ENCODE data around the gene ODAD4. TPM values are rescaled to one million over a fixed set of nuclear protein-coding genes. Genes with fewer than 3 reads are reported as not detected.

ODAD4 gene
- total RNA-seq, 1 donor from 2014 or later = 1.0 TPM

DNA sequence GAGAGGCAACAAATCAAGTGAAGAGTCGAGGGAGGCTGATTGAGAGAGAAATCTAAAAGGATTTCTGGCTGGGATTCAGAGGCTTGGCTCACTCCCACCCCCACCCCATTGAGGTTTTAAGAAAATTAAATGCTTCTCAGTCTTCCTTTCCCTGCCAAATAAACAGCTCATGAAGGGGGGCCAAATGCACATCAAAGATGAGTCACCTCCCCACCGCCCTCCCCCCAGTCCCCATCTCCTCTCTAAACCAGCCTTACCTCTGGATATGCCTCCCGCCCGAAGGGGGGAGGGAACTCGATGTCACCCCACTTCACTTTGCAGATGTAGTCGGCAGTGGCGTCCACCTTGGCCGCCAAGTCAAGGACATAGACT lies 23.2 kb upstream of the ODAD4 start:
- H3K4me1 ChIP-seq = no peaks in the 10 kb centered on the region
- ATAC-seq (no peak), DNase-seq (no peak)
- no peaks in the 10 kb centered on the region for H3K9me3 ChIP-seq
- H3K36me3 ChIP-seq = peaks cover 96% of the 10 kb centered on the region
- intact Hi-C loops (cut with DNase I) = no loop called here
- TF ChIP-seq, protein P1, sequence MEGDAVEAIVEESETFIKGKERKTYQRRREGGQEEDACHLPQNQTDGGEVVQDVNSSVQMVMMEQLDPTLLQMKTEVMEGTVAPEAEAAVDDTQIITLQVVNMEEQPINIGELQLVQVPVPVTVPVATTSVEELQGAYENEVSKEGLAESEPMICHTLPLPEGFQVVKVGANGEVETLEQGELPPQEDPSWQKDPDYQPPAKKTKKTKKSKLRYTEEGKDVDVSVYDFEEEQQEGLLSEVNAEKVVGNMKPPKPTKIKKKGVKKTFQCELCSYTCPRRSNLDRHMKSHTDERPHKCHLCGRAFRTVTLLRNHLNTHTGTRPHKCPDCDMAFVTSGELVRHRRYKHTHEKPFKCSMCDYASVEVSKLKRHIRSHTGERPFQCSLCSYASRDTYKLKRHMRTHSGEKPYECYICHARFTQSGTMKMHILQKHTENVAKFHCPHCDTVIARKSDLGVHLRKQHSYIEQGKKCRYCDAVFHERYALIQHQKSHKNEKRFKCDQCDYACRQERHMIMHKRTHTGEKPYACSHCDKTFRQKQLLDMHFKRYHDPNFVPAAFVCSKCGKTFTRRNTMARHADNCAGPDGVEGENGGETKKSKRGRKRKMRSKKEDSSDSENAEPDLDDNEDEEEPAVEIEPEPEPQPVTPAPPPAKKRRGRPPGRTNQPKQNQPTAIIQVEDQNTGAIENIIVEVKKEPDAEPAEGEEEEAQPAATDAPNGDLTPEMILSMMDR (IDR thresholded peaks at IDR 0.05) = no peak
- no peak overlapping the region for H3K4me3 ChIP-seq
- H3K27ac ChIP-seq = no peak overlapping the region
- H3K27me3 ChIP-seq = no peaks in the 10 kb centered on the region

DNA sequence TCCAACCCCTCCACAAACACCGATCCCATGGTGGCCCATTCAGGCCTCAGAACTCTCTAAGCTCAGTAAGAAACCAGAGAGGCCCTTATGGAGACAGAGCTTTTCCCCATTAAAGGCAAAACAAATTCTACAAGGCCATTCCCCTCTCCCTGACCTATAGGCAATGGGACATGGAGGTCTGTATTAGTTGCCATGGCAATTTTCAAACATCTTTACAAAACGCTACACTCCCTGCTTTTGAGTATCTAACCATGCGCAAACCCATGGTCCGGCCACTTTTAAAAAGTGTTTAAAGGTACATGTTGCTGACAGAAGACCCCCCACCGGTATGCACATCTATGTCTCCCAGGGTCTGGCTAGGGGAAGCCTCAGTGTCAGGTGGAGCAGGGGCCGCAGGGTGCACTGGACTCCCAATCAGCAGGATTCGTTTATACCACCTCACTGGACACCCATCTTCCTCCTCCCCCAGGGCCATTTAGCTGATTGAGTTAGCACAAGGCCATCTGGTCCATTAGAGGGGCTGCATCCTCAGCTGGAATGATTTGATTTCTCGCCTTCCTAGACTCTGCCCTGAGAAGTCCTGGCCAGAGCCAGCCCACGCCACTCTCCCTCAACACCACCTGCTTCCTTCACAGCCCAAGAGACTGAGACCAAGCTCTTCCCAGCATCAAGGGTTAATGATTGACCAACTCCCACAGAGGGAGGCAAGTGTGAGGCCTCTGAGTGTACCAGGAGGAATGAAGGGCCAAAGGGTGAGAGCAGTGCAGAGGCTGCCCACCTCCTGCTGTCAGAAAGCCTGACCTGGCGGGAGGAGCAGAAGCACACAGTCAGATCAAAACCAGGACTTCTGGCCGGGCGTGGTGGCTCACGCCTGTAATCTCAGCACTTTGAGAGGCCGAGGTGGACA lies 22.5 kb upstream of the ODAD4 start:
- TF ChIP-seq, protein P1 (IDR thresholded peaks at IDR 0.05) = no peak
- no peaks in the 10 kb centered on the region for H3K4me1 ChIP-seq
- ATAC-seq (no peak), DNase-seq (no peak)
- no peak overlapping the region for H3K4me3 ChIP-seq
- no peak overlapping the region for H3K27ac ChIP-seq
- intact Hi-C loops (cut with DNase I) = no loop called here
- H3K36me3 ChIP-seq = peaks cover 96% of the 10 kb centered on the region
- no peaks in the 10 kb centered on the region for H3K9me3 ChIP-seq
- H3K27me3 ChIP-seq = no peaks in the 10 kb centered on the region

DNA sequence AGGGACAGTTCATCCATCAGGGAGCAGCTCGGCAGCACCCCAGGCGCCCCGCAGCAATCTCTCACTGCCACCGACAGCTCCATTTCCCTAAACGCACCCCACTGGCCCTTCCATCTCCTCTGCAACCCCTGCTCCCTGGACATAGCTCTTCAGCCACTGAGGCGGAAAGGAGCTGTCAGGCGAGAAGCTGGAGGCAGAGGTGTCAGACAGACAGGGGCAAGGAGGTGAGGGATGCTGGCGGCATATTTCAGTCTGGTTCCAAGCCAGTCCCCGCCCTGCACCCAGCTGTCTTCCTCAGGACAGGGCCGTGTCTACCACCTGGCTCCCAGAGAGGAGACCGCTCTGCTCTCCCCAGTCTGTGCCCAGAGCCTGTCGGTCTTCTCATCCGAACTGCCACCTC lies 21.3 kb upstream of the ODAD4 start:
- TF ChIP-seq, protein P1 (IDR thresholded peaks at IDR 0.05) = no peak
- intact Hi-C loops (cut with DNase I) = no loop called here
- H3K36me3 ChIP-seq = peaks cover 95% of the 10 kb centered on the region
- no peaks in the 10 kb centered on the region for H3K27me3 ChIP-seq
- H3K27ac ChIP-seq = no peak overlapping the region
- DNase-seq (no peak), ATAC-seq (no peak)
- no peaks in the 10 kb centered on the region for H3K4me1 ChIP-seq
- H3K4me3 ChIP-seq = no peak overlapping the region
- no peaks in the 10 kb centered on the region for H3K9me3 ChIP-seq

DNA sequence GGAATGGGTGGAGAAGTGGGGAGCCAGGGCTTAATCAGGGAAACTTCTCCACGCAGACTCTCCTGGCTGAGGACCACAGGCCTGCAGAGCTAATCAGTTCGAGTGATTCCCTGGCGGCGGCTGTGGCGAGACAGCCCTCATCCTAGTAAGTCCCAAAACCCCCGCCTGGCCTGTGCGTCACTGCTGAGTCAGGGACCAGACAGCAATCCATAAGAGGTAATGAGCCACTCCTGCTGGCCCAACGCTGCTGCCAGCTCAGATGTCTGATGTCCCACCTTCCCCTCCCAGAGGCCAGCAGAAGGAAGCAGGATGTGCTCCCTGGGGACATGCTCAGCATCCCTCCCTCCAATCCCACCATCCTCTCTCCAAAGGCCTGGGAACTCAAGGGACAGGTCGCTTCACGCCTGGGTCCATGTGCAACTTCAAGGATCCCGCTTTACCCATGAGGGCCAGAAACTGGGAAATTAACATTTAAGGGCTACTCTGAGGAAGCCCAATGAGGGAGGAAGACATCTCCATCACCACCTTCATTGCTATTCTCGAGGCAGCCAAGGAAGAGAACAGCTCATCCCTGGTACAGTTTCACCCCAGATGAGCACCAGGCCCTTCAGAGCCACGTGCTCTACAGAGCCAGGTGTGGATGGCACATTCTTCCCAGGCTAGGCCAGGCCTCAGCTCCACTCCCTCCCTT lies 19.6 kb upstream of the ODAD4 start:
- peaks cover 78% of the 10 kb centered on the region for H3K36me3 ChIP-seq
- H3K4me1 ChIP-seq = no peaks in the 10 kb centered on the region
- DNase-seq (no peak), ATAC-seq (no peak)
- TF ChIP-seq, protein P1 (IDR thresholded peaks at IDR 0.05) = no peak
- no peak overlapping the region for H3K4me3 ChIP-seq
- no peak overlapping the region for H3K27ac ChIP-seq
- H3K9me3 ChIP-seq = no peaks in the 10 kb centered on the region
- intact Hi-C loops (cut with DNase I) = no loop called here
- no peaks in the 10 kb centered on the region for H3K27me3 ChIP-seq

DNA sequence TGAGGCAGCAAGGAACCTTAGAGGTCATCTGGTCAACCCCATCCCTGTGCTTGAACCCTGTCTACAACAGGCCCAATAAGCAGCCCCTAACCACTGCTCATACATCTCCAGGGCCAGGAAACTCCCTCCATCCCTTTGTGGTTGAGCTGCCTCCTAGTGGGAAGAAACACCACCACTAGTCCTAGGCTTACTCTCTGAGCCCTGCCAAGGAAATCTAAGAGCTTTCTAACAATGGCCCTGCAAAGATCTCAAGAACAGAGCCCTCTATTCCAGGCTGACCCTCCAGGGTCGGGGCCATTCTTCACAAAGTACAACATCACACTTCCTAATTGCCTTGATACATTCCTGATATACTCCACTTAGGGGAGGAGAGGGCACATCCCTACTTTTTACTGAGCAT lies 17.5 kb upstream of the ODAD4 start:
- H3K27me3 ChIP-seq = no peaks in the 10 kb centered on the region
- DNase-seq (no peak), ATAC-seq (no peak)
- H3K36me3 ChIP-seq = peaks cover 58% of the 10 kb centered on the region
- intact Hi-C loops (cut with DNase I) = no loop called here
- no peaks in the 10 kb centered on the region for H3K9me3 ChIP-seq
- no peak overlapping the region for H3K4me3 ChIP-seq
- peaks cover 10% of the 10 kb centered on the region for H3K4me1 ChIP-seq
- TF ChIP-seq, protein P1 (IDR thresholded peaks at IDR 0.05) = no peak
- no peak overlapping the region for H3K27ac ChIP-seq
